ENCODE measurements around the gene GIMAP1.
A peak's percentile ranks its signal among the peaks of the same experiment; 100 is the strongest.

GIMAP1 gene

DNA sequence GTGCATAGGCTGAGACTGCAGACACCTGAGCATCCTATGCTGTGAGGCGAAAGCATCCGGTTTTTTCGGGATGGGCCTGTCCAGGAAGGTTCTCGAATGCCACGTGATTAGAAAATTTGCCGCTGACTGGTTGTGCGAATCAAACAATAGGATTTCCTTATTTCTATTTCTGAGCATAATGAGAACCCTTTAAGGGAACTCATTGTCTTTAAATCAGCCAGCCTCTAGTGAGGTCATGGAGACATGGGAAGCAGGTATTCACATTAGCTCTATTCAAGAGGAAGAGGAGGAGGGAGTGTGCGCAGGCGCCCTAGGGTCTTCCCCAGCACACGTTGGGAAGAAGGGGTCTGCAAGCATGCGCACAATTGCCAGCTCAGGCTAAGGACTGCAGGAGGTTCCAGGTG, 5.6 kb downstream of the GIMAP1 start:
- no peak for DNase-seq (ENCODE audit: extremely low read depth in 1 of 2, low read depth in 1 of 2)

DNA sequence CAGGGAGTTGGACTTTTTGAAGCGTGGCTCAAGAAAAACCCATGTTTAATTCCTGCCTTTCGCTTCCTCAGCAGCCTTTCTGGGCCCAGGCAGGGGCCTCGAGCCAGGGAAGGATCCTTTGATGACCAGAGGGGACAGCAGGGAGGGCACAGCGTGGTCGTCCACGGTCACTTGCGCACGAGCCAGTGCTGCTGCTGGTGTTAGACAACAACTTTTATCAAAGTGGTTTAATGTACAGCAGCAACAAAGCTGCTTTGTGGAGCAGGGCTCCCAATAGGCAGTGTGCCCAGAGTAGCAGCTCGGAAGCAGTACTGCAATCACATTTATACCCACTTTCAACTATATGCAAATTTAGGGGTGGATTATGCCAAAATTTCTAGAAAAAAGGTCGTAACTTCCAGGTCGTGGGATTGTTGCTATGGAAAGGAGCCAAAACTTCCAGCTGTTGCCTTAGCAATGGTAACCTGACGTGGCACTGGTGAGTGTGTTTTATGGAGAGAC, 6.1 kb downstream of the GIMAP1 start:
- DNase-seq (ENCODE audit: extremely low read depth in 1 of 2, low read depth in 1 of 2) = no peak

DNA sequence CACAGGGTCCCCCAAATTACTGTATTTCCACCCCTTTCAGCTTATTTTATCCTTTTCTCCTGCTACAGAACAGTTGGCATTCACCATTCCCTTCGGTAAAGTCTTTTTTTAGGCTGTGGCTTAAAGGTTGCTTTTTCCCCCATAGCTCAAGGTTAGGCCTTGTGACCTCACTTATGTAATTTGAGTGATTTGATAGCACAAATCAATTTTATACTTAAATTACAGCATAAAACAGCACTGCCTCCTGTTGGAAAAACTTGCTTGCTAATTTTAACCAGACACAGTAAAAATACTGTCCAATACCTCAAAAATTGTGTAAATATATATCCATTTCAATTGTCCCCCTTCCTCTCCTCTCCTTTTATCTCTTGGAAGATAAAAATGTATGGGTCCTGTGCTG, 7.1 kb downstream of the GIMAP1 start:
- DNase-seq (ENCODE audit: extremely low read depth in 1 of 2, low read depth in 1 of 2) = no peak

DNA sequence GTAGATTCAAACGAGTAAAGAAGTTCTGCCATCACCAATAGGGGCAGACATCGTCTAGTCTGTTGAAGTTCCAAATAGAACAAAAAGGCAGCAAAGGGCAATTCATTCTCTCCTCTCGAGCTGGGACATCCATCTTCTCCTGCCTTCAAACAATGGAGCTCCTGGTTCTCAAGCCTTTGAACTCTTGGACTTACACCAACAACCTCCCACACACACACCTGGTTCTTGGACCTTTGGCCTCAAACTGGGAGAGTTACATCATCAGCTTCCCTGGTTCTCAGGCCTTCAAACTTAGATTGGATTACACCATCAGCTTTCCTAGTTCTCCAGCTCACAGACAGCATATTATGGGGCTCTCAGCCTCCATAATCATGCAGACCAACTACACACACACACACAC, 11.0 kb downstream of the GIMAP1 start:
- DNase-seq (ENCODE audit: extremely low read depth in 1 of 2, low read depth in 1 of 2) = no peak

DNA sequence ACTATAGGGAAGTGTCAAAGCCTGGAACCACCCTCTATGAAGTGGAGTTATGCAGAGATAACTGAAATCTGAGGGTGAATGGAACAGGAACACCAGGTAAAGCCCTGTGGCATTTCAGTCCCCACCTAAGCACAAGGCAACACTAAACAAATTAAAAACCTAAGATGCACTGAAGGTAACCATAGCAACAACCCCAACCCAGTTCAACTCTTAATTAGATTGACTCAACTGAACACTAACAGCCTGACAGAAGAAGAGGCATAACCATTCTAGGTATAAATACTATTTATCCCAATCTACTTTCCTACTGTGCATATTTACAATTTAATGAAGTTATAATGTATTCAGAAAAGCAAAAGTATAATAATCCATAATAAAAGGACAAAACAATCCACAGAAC, 11.6 kb downstream of the GIMAP1 start:
- DNase-seq (ENCODE audit: extremely low read depth in 1 of 2, low read depth in 1 of 2) = no peak

DNA sequence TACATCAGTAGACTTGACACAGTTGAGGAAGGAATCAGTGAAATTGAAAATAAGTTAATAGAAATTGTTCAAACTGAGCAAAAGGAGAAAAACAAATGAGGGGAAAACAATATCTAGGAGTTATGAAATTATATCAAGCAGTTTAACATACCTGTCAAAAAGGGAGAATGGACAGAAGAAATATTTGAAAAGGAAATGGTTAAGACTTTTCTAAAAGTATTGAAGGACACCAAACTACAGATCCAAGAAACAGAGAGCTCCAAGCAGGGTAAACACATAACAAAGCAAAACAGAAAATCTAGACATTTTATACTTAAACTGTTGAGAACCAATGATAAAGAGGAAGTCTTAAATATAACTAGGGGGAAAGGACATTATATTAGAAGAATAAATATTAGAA, 12.2 kb downstream of the GIMAP1 start:
- no peak for DNase-seq (ENCODE audit: extremely low read depth in 1 of 2, low read depth in 1 of 2)

DNA sequence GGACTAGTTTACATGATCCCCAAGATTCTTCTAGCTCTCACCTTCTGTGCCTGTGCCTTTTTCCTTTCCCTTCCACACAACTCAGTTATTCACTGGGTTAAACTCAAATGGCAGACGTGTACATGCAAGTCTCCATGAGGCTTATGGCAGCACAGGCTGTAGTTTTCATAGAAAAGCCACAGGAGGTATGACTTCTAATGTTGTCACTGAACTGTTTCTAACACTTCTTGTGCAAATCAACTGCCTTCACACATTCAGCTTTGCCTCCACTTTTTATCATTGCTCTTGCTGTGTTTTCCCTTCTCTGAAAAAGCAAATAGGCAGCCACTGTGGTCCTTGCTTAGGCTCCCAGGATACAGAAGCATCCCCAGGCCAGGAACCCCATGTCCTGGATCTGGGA, 15.5 kb downstream of the GIMAP1 start:
- no peak for DNase-seq (ENCODE audit: extremely low read depth in 1 of 2, low read depth in 1 of 2)

DNA sequence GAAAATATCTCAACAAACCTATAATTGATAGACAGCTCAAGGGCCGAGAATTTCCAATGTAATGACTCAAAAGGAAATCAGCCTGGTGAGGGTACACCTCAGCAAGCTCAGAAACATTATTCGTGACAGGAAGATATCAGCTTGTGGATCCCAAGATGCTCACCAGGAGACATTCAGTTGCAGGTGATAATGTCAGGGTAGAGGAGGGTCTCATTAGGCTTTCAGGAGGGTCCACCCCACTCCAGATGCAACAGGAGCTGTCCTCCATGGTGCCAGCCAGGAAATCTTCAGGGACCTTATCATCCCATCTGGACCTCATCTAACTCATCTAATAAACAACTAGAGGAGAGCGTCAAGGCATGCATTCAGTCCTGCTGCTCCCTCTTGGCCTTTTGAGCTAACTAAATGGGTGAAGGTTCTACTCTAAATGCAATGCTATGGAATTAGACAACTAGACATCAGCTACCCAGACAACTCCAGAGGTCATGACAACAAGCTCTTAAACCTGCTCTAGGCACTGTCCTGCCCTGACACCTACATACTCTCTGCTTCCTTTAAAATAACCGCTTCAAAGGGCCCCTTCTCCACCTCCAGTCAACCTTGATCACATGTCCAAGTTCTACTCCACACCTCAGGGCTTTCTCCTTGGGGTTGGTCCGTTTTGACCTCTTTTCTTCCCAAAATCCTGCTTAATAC, 16.5 kb downstream of the GIMAP1 start:
- no peak for DNase-seq (ENCODE audit: extremely low read depth in 1 of 2, low read depth in 1 of 2)

DNA sequence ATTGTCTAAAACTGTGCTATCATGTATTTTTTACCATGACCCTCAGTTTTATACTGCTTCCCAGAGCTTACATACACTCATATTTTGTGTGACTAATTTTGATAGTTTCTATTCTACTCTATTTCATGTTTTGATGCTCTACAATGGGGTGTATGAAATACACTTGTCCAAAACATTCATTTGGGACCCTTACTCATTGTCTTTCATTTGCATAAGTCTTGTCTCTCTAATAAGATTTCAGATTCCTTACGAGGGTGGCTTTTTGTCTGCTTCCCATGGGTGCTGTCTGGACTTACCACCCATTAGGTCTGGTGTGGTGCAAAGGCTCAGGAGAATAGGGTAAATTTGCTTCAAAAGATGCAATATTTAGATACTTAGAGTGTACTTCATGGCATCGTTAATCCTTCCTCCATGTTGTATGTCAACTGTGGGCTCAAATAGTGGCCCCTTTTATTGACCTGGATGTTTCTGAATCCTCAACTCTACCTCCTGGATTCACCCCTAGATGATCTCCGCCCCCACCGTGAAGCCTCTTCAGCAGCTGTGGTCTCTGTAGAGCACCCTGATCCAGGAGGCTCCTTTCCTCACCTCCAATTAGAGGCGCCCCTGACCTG, 17.2 kb downstream of the GIMAP1 start:
- DNase-seq (ENCODE audit: extremely low read depth in 1 of 2, low read depth in 1 of 2) = no peak

DNA sequence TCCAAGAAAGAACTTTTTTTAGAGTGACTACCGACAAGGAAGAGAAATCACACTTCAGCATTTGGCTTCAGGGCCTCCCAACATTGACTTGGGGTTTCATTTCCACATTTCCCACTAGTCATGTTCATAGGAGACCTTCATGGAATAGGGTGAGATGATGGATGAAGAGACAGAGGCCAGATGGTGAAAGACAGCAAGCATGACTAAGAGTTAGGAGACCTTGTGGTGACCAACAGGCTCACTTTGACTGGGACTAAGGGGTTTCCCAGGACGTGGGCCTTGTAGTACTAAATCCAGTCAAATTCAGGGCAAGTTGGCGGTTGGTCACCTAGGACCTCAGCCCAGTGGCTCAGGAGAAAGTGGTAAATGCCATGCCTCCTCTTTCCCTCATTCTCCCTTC, 17.8 kb downstream of the GIMAP1 start:
- peak in 1 of 2 donors; percentile 69 for DNase-seq (ENCODE audit: extremely low read depth in 1 of 2, low read depth in 1 of 2)

DNA sequence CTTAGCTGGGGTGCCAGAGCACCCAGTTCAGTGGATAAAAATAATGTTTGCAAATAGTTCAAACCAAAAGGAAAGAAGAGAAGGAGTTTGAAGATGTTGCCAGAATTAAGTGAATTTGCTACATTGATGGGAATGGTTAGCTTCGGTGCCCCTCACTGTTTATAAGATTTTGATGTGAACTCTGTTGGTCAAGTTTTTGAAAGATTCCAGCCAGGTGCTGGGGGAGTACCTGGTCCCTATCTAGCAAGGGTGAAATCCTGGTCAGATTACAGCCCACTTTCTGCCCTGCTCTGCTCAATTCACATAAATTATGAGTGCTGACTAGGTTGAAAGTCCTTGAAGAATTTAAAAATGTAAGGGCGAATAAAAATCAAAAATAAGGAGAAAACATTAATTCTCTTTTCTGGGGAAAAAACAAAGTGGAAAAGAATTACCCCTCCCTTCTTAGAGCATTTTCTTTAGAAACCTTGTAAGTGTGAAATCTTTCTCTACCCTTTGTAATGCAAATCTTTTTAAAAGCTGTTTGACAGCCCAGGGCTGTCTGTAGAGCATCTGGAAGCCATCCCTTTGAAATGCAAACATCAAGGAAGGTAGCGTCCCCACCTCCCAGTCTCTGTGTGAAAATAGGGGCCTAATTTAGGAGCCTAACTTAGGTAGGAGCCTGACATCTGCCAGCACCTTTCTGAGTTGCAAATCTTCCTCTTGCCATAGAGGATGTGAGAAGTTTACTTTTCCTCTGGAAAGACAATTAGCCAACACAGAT, 19.4 kb downstream of the GIMAP1 start:
- no peak for DNase-seq (ENCODE audit: extremely low read depth in 1 of 2, low read depth in 1 of 2)

DNA sequence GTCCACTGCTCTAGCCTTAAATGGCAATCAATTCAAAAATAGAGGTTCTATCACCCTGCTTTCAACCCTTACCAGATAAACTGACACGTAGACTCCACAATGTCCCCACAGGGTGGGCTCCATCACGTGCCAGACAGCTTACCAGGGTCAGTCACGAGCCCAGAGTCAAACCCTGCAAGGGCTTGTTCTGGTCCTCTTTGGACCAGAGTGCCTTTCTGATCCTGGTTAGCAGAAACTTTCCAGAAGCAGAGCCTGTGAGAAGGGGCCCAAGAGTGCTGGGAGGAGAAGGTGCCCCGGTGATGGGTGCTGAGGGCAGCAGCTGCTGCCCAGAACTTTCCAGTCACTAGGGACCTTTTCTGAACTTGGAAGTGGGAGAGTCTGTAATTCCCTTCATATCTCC, 20.5 kb downstream of the GIMAP1 start:
- no peak for DNase-seq (ENCODE audit: extremely low read depth in 1 of 2, low read depth in 1 of 2)

DNA sequence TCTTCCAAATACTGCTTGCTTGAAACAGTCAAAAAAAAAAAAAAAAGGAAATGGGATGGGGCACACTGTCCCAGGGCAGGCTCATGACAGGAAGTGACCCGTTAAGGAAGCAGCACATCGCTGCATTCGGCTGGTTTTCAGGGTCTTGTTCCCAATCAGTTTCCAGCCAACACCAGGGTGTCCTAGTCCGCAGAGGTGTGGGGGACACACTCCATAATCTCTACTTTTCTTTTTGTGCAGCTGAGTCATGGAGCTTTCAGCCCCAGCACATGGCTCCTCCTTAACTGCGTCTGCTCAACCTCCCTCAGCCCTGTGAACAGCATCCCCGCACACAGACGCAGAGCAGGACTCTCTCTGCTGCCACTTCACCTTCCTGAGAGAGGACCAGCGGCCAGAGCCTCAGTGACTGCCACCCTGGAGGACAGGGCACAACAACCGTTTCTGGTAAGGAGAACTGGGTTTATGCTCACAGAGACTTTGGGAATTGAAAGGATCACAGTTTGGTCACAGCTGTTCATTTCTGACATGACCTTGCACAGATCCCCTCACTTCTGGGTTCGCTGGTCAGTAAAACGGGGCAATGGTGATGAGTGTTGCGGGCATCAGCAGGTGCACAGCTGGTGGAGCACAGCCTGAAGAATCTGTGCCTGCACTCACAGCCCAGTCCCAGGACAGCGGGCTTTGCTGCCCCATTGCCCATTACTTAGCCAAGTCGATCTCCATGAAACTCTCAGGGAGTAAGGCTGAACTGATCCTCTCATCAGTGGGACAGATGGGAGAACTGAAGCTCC, 21.0 kb downstream of the GIMAP1 start, which contains the start of gene GIMAP5:
Gene GIMAP5 (plus strand): TSS at position 154 of the 791 bp plus-strand sequence. CDS start 3,467 bp downstream, outside the sequence.
- DNase-seq (ENCODE audit: extremely low read depth in 1 of 2, low read depth in 1 of 2) = peak in 1 of 2 donors; percentile 48

DNA sequence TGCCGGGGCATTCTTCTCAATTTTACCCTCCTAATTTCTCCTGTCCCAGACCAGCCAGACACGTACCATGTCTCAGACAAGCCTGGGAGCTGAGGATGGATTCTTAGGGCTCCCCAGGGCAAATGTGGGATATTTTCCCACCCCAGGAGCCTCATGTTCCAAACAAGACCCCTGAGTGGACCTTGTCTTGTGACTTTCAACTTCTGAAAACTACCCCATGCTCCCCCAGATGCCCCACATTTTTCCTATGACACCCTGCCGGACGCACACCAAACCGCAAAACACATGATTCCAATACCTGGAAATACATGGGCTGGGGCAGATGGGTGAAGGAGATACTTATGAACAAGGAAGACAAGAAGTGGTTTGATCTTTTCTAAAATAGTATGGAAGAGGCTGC, 21.7 kb downstream of the GIMAP1 start:
- DNase-seq (ENCODE audit: extremely low read depth in 1 of 2, low read depth in 1 of 2) = no peak

DNA sequence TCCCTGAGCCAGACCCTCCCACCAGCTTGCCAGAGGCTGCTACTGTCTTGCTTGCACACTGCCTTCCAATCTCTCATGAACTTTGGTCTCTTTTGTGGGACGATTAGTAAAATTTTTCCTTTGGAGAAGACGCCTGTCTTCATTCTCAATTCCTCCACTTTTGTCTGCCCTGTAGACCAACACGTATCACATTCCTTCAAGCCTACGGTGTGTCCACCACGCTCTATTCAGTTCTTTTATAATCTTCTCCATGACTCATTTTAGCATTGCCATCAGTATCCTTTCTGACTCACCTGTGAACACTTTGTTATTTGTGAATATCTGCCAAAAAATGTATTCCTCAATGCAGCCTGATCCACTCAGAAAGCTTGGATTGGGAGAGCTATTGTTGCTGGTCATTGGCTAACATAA, 22.2 kb downstream of the GIMAP1 start:
- no peak for DNase-seq (ENCODE audit: extremely low read depth in 1 of 2, low read depth in 1 of 2)

DNA sequence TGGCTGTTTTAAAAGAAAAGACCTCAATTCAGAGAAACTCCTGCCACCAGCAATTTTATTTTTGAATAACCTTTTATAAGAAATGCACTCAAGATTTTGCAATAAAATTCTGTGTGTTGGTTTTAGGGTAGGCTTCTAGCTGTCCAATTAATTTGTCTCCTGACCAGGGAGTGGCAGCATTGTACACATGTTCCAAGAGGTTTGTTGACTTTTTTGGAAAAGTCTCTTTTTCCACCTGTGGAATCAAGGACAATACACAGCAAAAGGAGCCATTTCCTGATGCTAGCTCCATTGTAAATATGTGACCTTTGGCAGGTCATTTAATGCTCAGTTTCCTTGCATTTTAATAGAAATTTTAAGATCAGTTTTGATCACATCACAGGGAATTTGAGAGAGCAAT, 22.6 kb downstream of the GIMAP1 start:
- DNase-seq (ENCODE audit: extremely low read depth in 1 of 2, low read depth in 1 of 2) = no peak

DNA sequence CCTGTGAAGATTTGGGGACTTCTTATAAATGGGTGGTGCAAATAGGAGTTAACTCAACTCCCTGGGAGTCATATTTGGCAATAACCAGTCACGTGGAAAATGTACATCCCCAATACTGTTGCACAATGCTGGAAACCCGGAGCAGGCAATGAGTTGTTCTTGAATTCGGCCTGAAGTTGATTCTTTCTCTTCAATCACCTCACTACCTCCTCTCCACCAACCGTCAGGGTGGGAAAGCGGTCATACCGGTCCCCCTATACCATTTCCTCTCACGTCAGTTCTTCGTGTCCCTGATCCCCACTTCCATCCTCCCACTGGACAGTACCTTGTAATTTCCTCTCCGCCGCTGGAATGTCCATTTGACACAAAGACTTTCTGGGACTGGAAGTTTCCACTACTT, 23.6 kb downstream of the GIMAP1 start:
- no peak for DNase-seq (ENCODE audit: extremely low read depth in 1 of 2, low read depth in 1 of 2)

DNA sequence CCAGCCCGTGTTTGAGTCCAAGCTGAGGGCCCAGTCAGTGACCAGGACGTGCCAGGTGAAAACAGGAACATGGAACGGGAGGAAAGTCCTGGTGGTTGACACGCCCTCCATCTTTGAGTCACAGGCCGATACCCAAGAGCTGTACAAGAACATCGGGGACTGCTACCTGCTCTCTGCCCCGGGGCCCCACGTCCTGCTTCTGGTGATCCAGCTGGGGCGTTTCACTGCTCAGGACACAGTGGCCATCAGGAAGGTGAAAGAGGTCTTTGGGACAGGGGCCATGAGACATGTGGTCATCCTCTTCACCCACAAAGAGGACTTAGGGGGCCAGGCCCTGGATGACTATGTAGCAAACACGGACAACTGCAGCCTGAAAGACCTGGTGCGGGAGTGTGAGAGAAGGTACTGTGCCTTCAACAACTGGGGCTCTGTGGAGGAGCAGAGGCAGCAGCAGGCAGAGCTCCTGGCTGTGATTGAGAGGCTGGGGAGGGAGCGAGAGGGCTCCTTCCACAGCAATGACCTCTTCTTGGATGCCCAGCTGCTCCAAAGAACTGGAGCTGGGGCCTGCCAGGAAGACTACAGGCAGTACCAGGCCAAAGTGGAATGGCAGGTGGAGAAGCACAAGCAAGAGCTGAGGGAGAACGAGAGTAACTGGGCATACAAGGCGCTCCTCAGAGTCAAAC, 26.0 kb downstream of the GIMAP1 start:
- no peak for DNase-seq (ENCODE audit: extremely low read depth in 1 of 2, low read depth in 1 of 2)

DNA sequence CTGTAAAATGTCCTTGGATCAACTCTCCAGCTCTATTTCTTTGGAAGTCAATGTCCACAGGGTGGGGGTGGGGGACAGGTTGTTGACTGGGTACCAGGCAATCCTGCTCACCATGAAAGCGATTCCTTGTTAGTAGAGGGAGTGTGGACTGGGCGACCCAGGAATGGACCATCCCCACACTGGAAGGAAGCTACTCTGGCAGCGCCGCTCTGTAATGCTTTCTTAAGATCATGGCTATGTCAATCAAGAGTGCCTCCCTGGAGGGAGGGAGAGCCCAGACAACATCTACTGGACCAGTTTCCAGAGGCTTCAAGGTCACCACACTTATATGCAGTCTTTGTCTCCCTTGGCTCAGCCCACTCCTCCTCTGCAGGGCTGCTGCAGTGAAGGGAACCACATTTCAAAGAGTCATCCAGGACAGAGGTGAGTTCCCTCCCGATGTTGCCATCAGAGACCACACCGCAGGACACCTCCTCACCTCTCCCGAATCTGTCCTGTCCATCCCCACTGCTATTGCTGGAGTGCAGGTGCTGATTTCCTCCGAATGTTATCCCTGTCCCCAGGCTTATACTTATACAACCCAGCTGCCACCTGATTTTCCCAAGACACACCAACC, 27.7 kb downstream of the GIMAP1 start:
- no peak for DNase-seq (ENCODE audit: extremely low read depth in 1 of 2, low read depth in 1 of 2)

DNA sequence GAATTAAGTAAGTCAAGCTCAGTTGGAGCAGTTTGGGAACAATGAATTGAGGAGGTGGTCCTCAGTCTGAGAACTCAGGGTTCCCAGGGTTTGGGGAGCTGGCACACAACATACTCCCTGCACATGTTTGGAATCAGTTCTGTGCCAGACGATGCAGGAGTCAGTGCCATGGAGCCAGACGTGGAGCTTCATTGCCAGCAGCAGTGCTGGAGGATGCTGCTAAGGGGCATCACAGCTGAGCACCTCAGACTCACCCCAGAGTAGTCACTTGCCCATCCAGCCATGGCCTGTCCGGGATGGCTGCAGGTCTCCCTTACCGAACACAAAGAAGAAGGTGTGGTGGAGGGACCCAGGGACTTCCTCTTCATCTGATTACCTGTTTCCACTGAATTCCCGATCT, 28.7 kb downstream of the GIMAP1 start:
- DNase-seq (ENCODE audit: extremely low read depth in 1 of 2, low read depth in 1 of 2) = no peak

All from stimulated activated CD8-positive, alpha-beta memory T cell treated with anti-CD3 and anti-CD28 coated beads, Interleukin-7, amount 100 ng/mL, for 48 hours (primary cell).